ENCODE measurements around the gene TOP3A.

TOP3A gene

GRCh38 chr17:18270046-18270931 is 44.5 kb downstream of the TOP3A start:
- no peak for DNase-seq

DNA sequence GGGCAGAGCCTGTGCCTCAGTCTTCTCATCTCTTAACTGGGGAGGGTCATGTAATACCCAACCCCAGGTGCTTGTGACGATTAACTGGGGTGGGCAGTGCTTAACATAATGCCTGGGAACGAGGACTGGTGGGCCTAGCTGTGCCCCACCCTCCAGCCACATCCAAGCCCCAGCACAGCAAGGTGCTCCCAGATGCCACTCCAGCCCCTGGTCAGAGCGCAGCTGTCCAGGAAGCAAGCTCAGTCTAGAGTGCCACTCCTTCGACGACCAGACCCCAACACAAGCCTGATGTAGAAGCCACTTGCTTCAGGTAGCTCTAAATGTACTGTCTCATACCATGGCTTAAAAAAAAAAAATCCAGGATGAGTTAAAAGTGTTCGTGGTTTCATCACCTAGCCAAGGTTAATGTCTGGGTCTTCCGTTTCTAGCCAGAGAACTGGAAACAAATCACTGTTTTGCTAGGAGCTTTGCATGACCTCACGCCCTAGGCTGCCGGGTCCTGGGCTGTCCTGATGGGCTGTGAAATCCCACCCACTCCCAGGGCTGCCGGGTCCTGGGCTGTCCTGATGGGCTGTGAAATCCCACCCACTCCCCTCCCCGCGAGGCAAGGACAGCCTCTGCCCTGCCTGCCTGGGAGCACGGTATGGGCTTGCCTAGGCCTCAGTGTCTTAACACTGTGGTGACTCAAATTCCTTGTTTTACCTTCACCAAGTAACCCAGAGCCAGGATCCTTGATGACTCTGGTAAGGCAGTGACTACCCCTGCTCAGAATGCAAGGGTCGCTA is 46.7 kb downstream of the TOP3A start:
- no peak for DNase-seq

DNA sequence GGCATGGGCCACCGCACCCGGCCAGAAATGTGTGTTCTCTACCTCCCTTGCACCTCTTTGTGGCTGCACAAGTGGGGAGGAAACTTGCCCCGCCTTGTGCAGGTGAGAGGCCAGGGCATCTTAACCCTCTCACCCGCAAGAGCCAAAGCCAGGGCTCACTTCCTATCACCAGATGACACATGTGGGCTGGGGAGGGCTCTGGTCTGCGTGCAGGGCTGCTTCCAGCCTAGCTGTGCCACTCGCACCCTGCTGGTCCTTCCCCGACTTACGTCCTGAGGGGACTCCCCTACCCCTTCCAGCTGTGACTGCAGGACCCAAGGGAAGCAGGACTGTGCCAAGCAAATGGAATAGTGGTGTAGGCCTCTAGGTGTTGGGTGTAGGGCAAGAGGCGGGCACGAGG is 47.4 kb downstream of the TOP3A start:
- DNase-seq = no peak

DNA sequence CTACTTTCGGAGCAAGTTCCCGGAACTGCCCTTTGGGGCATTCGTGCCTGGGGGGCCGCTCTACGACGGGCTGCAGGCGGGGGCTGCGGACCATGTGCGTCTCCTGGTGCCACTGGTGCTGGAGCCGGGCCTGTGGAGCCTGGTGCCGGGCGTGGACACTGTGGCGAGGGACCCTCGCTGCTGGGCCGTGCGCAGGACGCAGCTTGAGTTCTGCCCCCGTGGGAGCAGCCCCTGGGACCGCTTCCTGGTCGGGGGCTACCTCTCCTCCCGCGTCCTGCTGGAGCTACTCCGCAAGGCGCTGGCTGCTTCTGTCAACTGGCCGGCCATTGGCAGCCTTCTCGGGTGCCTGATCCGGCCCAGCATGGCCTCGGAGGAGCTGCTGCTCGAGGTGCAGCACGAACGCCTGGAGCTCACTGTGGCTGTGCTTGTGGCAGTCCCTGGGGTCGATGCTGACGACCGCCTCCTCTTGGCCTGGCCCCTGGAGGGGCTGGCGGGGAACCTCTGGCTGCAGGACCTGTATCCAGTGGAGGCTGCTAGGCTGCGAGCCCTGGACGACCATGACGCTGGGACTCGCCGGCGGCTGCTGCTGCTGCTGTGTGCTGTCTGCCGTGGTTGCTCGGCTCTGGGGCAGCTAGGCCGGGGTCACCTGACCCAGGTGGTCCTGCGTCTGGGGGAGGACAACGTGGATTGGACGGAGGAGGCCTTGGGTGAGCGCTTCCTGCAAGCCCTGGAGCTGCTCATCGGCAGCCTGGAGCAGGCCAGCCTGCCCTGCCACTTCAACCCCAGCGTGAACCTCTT is 50.7 kb downstream of the TOP3A start:
- DNase-seq = no peak

GRCh38 chr17:18262641-18263040 is 52.2 kb downstream of the TOP3A start:
- DNase-seq = no peak

GRCh38 chr17:18262111-18262510 is 52.7 kb downstream of the TOP3A start:
- DNase-seq = no peak

- DNase-seq = no peak
Observed at GRCh38 chr17:18261659-18262058, 53.1 kb downstream of the TOP3A start.

- DNase-seq = peak; percentile 25
Observed at GRCh38 chr17:18261146-18261515, 53.7 kb downstream of the TOP3A start.

DNA sequence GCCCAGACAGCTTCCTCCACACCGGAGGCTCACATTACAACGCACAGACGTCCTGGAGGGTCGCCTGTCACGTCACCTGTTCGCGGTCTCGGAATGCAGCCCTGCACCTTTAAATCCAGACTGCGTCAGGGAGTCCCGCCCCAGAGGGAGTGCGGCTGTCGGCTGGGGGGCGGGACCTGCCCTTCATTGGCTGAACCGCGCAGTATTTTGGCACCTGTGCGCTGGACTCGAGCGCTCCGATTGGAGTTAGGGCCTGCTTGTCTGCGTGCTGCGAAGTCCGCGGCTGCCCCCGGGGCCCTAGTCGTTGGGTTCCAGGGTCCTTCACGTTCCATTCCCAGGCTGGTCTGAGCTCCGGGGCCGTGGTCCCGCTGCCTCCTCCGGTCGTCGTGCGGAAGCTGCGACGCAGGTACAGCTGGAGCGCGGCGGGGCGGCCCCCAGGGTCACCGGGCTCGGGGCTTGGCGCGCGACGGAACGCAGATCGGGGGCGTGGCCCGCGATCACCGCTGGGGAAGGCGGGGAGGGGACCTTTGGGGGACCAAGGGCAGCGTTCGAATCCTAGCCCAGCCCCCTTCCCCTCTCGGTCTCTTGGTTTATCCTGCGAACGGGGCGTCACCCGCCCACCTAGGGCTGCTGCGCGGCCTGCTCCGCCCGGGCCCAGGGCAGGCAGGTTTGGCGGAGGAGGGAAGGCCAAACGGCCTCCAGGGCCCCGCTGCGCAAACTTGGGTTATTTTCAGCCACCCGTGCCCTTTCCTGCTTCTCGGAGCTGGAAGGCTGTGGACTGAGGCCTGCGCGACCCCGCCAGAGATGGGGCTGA is 54.3 kb downstream of the TOP3A start, which contains the start of gene MIEF2:
Gene MIEF2, plus strand, starts transcription at position 331 of the 814 bp plus-strand sequence. CDS start 2,059 bp downstream, outside the sequence.
- peak; percentile 94 for DNase-seq

GRCh38 chr17:18259621-18260331 is 55.0 kb downstream of the TOP3A start:
- DNase-seq = no peak

DNA sequence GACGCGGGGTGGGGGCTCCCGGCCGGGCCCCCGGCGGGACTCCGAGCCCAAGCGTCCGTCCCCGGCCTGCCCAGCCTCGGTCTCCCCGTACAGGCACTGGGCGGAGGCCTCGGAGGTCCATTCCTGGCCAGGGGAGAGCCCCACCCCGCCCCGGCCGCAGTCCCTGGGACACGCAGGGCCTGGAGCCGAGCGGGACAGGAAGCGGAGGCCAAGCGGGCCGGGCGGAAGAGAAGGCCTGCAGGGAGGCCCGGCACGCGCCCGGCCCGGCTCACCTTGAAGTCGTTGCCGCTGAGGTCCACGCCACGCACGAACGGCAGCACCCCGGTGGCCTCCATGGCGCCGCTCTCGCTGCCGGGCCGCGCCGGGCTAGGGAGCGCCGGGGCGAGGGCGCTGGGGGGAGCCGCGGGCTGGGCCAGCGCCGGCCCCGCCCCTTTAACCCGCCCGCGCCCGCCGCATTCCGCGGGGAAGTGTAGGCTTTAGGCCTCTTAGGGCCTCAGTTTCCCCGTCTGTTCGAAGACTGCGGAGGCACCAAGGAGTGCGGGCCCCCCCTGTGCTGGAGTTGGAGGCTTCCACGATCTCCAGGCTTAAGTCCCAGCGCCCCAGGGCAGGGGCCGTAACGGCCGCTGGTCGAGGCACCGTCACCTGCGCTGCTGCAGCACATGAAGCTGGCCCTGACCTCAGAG is 56.3 kb downstream of the TOP3A start, which contains the start of gene FLII:
Gene FLII, minus strand, starts transcription at position 383 of the 683 bp plus-strand sequence. Its CDS starts 48 bp downstream, at position 335.
- DNase-seq = peak; percentile 45

DNA sequence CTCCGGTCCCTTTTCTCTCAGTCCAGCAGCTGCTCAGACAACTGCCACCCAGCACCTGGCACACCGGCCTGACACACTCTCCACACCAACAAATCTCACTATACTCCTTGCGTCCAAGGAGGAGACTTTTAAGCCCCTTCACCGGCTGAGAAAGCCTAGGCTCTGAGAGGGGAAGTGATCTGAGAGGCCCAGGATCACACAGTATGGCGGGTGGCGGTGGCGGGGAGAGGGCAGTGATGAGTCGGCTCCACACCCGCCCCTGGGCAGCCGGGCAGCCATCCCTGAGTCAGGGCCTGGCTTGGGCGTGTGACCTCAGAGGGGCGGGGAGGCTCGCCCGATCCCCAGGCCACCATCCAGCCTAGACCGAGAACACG is 56.8 kb downstream of the TOP3A start:
- peak; percentile 65 for DNase-seq

DNA sequence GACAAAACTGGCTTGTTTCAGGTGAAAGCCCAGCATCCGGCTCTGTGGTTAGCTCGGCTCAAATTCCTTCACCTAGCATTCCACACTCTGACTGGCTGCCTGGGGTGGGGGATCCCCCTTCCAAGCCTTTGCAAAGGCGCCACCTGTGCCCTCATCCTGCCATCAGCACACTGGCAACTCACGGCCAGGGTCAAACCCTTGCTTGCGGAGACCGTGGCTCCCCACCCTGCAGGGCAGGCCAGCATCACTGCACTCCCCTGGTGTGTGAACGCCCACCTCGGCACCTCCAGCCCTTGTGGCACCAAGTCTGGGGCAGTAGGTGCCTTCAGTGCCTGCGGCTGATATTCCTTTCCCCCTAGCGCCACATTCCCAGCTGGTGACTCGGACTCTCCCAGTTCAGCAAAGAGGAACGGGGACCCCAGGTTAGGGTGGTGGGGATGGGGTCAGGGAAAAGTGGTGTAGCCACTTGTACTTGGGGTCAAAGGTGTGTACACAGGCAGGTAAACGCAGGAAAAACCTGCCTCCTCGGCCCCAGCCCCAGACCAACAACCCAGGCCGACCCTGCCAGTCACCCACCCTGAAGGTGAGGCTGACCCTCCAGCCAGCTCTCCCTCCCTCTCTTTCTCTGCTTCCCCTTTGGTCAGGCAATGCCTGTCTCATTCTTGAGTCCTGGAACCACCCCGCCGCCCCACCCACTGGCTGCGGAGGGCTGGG is 57.4 kb downstream of the TOP3A start:
- no peak for DNase-seq

GRCh38 chr17:18256776-18257175 is 58.0 kb downstream of the TOP3A start:
- no peak for DNase-seq

GRCh38 chr17:18256351-18256750 is 58.4 kb downstream of the TOP3A start:
- DNase-seq = no peak

- no peak for DNase-seq
Observed at GRCh38 chr17:18254888-18255649, 59.7 kb downstream of the TOP3A start.

- DNase-seq = no peak
Observed at GRCh38 chr17:18253947-18254821, 60.6 kb downstream of the TOP3A start.

DNA sequence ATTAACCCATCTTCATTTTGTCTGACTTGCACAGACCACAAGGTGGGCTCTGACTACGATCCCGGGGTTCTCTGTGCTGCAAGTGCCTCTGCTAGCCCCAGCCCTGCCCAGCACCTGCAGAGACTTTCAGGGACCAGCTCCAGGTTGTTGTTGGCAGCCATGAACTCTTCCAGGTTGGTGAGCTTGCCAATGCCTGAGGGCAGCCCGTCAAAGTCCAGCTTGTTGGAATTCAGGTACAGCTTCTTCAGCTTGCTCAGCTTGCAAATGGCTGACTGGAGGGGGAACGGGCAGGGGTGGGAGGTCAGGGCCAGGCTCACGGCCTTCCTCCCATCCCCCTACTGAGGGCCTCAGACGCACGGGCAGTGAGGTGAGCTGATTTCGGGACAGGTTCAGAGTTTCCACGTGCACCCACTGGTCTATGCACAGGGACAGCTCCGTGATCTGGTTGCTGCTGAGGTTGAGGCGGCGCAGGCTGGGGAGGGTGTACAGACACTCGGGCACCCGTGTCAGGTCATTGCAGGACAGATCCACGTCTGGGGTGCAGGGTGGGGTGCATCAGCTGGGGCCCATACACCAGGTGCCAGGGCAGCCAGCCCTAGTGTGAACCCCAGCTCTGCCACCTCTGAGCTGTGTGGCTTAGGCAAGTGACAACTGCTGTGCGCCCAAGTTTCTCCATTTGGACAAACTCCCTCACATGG is 61.5 kb downstream of the TOP3A start:
- no peak for DNase-seq
